ENCODE results near the gene TAP1.

DNA sequence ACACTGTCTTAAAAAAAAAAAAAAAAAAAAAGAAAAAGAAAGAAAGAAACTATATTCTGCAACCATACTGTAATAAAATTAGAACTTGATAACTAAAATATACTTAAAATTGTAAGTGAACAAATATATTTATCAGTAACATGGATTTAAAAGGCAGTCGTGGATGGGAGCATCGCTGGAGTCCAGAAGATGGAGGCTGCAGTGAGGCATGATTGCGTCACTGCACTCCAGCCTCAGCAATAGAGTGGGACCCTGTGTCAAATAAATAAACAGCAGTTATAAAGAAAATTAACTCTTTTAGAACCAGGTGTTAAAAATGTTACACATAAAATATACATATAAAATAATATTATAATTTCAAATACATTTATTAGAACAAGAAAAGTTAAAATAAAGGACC lies 9.2 kb upstream of the TAP1 start:
- TF ChIP-seq, protein P1, sequence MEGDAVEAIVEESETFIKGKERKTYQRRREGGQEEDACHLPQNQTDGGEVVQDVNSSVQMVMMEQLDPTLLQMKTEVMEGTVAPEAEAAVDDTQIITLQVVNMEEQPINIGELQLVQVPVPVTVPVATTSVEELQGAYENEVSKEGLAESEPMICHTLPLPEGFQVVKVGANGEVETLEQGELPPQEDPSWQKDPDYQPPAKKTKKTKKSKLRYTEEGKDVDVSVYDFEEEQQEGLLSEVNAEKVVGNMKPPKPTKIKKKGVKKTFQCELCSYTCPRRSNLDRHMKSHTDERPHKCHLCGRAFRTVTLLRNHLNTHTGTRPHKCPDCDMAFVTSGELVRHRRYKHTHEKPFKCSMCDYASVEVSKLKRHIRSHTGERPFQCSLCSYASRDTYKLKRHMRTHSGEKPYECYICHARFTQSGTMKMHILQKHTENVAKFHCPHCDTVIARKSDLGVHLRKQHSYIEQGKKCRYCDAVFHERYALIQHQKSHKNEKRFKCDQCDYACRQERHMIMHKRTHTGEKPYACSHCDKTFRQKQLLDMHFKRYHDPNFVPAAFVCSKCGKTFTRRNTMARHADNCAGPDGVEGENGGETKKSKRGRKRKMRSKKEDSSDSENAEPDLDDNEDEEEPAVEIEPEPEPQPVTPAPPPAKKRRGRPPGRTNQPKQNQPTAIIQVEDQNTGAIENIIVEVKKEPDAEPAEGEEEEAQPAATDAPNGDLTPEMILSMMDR (IDR thresholded peaks at IDR 0.05) = no peak
- TF ChIP-seq POLR2A (IDR thresholded peaks at IDR 0.05) = no peak
